Right renal cortex interstitium (tissue), 3 donors: ENCODE results near the gene LRRK1. TPM values are rescaled to one million over a fixed set of nuclear protein-coding genes. Genes with fewer than 3 reads are reported as not detected.

ENCODE experiments used
- DNase-seq, 3 donors: peaks; one replicate each; pipeline ENCODE4 v3.0.0-alpha.2; 2013; ENCODE audit warnings: low read depth in 3 of 3, low spot score in 2 of 3
- polyA plus RNA-seq, 3 donors: library from polyadenylated mRNA; unstranded; fragments of 120-200 nt; gene quantifications; one replicate each; pipeline ENCODE4 v1.2.1, GENCODE V29; 2013; ENCODE audit not compliant: insufficient read length in 3 of 3

LRRK1 gene
- polyA plus RNA-seq, 3 donors: 1.7 to 3.6 (median 3.1) TPM

- no peak for DNase-seq
These were observed 116.5 kb downstream of the LRRK1 start for GRCh38 chr15:101035611-101036010.

DNA sequence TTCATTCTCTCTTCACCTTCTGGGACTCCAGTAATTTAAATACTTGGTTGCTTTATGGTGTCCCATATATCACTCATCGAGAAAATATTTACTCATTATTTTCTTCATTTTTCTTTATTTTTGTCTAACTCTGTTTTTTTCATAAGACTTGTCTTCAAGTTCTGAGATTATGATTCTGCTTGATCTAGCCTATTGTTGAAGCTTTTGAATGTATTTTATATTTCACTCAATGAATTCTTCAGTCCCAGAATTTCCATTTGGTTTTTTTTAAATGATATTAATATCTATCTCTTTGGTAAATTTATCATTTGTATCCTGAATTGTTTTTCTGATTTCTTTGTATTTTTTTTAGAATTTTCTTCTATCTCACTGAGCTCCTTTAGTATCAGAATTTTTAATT is 117.0 kb downstream of the LRRK1 start:
- DNase-seq: no peak

DNA sequence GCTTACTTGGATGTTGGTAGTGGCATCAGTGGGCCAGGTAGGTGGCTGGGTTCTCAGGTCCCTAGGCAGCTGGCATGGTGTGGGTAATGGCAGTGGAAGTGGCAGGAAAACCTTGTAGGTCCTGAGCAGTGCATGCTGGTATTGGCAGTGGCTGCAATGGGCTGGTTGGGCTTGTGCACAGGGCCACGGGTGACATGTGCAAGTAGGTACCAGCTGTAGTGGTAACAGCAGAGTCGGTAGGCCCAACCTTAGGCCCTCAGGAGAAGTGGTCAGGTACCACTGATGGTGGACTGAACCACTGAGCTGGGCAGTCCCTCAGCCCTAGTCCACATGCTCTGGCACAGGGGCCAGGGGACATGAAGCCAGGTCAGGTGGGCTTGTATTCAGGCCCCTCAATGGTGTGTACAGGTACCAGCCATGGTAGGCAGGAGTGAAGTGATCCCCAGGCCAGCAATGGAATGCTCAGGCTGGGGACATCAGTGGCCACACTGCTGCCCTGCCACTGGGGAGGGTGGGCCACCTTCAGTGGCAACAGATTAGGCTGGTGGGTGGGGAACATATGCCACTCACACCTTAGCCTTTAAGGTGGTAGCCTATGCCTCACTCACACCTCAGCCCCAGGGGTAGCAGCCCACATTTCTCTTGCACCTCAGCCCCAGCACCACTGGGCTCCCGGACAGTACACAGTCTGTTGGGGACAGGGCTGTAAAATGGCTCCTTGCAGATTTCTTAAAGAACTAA is 118.1 kb downstream of the LRRK1 start:
- DNase-seq: no peak

GRCh38 chr15:101038327-101039003 is 119.3 kb downstream of the LRRK1 start:
- DNase-seq: no peak

DNA sequence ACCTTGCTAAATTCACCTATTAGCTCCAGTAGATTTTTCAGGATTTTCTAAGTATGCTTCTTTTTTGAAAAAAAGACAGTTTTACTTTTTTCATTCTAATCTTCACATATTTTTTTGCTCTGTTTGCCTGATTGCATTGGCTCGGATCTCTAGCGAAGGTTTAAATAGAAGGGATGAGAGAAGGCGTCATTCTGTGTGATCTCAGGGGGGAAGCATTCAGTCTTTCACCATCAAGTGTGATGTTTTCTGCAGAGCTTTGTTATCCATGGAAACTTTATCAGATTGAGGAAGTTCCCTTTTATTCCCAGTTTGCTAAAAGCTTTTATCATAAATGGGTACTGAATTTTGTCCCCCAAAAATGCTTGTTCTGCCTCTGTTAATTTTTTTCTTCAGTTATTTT is 120.3 kb downstream of the LRRK1 start:
- DNase-seq: no peak

- DNase-seq: no peak
These were observed 123.2 kb downstream of the LRRK1 start for GRCh38 chr15:101042320-101042719.

DNA sequence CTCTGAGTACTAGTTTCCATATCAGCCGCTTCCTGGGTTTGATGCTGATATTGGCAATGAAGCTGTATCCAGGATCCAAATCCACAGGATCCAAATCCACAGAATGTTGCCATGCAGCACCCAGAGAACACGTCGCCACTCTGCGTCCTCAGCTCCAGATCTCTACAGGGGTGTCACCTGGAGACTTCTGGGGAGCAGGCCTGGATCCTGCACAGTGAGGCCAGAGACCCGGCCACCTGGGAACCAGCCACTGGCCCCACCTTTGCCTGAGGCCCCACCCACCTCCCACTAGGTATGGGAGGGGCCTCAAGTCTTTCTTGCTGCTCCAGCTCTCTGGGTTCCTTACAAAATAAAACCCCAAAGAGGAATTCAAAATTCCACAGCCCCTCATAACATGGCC is 123.9 kb downstream of the LRRK1 start:
- DNase-seq: no peak

DNA sequence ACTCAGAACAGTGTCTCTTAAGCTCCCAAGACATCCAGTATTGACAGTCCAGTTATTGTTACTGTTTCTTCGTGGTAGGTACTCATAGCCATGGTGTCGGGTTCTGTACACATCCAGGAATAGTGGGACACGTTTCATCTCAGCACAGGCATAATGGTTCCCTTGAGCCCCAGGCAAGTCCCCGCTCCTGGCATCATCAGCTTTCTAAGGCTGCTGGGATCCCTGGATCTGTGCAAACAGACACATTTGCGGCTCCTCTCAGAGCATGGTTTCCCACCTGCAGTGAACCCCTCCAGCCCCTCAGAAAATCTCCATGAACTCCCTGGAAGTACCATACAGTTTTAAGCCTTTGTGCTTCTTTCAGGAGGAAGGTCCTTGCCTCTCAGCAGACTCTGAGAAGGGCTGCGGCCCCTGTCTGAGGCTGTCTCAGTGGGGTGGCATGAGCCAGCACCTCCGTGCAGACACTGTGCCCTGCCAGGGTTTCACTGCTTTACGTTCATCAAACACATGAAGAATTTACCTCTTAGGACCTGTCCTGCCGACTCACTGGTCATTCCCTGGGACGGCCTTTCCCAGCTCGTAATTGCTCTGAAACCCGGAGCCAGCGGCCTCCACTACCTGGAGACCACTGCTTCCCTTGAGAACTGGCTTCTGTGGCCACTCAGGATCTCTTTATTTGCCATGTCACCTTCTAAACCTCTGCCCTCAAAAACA is 124.9 kb downstream of the LRRK1 start:
- DNase-seq: no peak

DNA sequence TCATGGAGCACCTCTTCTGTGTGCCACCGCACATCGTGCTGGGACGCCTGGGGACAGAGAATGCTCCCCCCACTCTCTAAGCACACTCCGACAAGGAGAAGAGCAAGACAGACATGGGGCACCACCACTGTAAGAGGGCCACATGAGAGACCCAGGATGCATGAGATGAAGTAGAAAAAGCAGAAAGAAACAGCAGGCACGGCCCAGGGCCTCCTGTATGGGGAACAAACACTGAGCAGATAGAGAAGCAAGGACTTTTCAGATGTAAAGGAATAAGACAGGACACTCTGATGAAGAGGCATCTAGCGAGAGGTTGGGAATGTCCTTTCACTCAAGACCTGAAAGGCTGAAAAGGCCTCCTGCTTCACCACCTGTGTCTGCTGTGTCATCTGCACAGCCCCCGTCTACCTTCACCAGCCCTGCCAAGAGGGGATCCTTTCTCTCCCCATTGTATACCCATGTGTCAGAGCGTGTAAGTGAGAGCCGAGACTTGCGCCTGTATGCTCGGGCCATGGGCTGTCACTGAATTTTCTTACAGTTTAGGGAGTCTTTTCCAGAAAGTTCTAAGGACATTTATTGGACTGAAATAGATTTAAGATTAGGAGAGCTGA is 125.6 kb downstream of the LRRK1 start:
- DNase-seq: no peak

- DNase-seq: peak; percentile 72 to 80 (median 76)
These were observed 126.1 kb downstream of the LRRK1 start for GRCh38 chr15:101045236-101045646.

- DNase-seq: no peak
These were observed 126.9 kb downstream of the LRRK1 start for GRCh38 chr15:101045835-101046691.

DNA sequence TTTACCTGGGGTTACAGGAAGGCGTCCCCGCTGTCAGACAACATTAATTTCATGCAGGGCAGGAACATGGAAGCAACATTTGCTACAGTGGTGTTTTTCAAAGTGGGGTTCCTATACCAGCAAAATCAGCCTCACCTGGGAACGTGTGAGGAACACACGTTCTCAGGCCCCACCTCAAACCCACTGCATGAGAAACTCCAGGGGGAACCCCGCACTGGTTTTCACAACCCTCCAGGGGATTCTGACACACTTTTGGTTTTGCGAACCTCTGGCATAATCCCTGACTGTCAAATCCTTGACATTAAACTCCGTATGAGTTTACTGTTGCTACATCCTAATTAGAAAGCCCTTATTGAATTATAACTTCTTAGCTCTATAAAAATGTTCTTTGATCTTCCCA is 127.7 kb downstream of the LRRK1 start:
- no peak for DNase-seq

DNA sequence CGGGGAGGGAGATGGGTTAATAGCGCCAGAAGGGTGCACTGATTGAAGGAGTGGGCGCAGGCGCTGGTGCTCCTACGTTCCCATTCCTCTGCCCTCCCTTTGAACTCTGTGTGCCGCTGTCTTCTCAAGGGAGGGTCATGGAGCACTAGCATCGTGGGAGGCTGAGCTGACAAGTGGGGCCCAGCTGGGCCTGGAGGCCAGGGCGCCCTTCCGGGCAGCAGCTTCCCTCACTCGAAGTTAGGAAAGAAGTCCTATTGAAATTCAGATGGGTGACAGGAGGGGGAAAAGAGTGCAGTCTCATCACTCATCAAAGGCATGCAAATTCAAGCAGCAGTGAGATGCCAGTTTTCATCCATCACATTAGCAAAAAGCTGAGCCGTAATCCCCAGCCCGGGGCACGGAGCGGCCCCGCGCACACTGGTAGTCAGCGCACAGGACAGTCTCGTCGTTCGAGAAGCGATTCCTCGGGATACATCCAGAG is 128.2 kb downstream of the LRRK1 start:
- DNase-seq: no peak

DNA sequence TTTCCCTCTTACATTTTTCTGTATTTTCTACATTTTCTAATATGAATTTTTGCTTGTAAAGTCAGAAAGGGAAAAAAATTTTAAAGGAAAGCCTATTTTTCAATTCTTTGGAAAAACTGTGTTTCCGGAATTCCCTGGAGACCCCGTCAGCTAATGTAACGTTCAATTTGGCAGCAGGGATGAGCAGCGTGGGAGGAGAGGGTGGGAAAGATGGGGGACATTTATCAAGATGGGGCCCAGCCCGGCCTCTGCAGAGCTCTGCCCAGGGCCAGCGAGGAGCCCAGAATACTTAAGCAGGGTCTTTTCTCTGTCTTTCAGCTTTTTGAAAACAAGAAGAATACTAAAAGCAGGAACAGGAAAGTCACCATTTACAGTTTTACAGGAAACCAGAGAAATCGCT is 129.0 kb downstream of the LRRK1 start:
- no peak for DNase-seq

- no peak for DNase-seq
These were observed 129.4 kb downstream of the LRRK1 start for GRCh38 chr15:101048581-101049030.

DNA sequence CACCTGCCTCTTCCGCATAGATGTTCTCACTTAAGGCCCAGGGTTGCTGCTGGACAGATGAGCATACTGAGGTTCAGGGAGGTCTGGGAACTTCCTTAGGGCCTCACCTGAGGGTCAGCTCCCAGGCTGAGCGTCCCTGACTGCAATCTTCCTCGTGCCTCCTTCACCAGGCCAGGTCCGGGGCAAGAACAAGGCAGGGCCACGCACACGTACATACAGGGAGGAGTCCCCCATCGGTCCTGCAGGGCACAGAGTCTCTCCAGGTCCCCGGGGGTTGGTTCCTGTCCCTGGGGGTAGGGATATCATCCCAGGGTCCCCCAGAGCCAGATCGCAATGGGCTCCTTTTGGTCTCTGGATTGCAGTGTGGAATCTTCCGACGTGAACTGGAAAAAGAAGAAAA is 130.1 kb downstream of the LRRK1 start:
- DNase-seq: no peak

GRCh38 chr15:101049856-101050622 is 130.9 kb downstream of the LRRK1 start:
- no peak for DNase-seq

DNA sequence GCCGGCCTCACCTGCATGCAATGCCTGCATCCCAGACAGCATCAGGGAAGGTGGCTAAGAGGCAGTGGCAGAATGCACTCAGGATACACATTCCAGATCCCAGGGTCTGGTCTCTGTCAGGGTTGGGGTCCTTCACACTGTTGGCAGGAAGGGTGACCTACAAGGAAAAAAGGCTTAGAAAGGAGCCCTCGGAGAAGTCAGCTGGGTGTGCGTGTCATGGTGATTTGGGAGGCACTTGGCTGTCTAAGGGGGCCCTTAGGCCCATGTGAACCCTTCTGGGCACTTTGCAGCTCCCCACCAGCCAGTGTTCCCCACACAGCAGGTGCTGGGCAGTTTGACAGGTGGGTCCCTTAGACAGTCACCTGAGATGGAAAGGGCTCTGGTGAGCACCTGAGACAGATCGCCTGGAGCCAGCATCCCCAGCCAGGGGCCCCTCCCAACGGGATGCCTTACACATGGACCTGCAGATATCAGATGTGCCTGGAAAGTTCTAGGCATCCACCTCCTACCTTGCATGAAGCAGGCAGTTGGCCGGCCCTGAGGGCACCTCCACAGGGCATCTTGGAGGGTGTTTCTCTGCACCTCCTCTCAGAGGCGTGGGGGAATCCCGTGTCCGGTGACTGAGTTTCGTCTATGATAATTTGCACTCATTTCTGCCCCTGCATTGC is 131.6 kb downstream of the LRRK1 start:
- no peak for DNase-seq
